ENCODE measurements around the gene KRTAP2-4. TPM values are rescaled to one million over a fixed set of nuclear protein-coding genes. Genes with fewer than 3 reads are reported as not detected.

The KRTAP2-4 gene
- total and polyA plus RNA-seq, 2 donors (not counting 3 experiments of a cell fraction or from before 2014, with no cell fraction given): not detected

DNA sequence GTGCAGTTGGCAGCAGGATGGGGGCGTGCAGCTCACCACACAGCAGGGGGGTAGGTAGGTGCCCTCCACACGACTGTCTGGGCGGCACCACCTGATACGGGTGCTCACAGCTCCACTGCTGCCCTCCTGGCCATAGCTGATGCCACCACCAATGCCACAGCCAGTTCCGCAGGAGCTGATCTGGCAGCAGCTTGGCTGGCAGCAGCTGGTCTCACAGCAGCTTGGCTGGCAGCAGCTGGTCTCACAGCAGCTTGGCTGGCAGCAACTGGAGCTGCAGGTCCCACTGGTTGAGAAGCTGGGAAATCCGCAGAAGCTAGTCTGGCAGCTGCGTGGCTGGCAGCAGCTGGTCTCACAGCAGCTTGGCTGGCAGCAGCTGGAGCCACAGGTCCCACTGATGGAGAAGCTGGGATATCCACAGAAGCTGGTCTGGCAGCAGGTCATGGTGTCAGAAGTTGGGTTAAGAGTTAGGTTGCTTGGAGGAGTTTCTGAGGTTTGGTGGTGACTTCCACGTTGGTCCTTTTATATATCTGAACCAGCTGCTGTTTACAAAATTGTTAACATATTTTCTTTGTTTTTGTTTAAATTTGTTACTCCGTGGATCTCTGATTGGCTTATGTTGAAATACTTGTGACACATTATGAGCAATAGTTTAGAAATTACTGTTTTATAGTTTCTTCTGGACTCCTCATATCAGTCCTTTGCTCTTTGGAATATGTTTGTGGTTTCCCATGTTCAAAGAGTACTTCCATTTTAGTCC, 38.8 kb downstream of the KRTAP2-4 start, which contains the start of gene KRTAP1-5:
KRTAP1-5 (minus strand) TSS at position 494 of the 757 bp plus-strand sequence; CDS start at position 441, 53 bp downstream.
- dilution Hi-C loops (cut with MboI; ENCODE audit: extremely low pct_ligation_motif_present, low sequenced_read_pairs): no loop called here
- Histone ChIP-seq H3K27me3 (ENCODE audit: control insufficient read depth in 2 of 2, insufficient read depth in 2 of 2, low read length in 2 of 2) (peaks cover 2 to 4% of the 10 kb centered on the region in 2 experiments), H3K4me2 (ENCODE audit: insufficient read depth, low read length) (no peak within 1 kb of the TSS), H3K79me2 (ENCODE audit: control insufficient read depth, insufficient read depth, low read length) (no peaks in the 10 kb centered on the region), H3K4me3 (replicated peaks in 1 of 3; ENCODE audit: insufficient read depth in 1 of 3, low read depth in 1 of 3, low read length in 3 of 3) (no peak within 1 kb of the TSS), H2AFZ (ENCODE audit: low read depth, low read length) (no peak within 1 kb of the TSS), H3K36me3 (ENCODE audit: control insufficient read depth in 2 of 2, extremely low read depth in 1 of 2, insufficient read depth in 2 of 2, low read length in 2 of 2) (no peaks in the 10 kb centered on the region), H3K27ac (ENCODE audit: insufficient read depth, low read depth, low read length) (no peak within 1 kb of the TSS), H4K20me1 (replicated peaks; ENCODE audit: control insufficient read depth, extremely low read depth, insufficient read depth, low read length) (no peaks in the 10 kb centered on the region), H3K9me3 (replicated peaks; ENCODE audit: control insufficient read depth, insufficient read depth, low read length) (no peaks in the 10 kb centered on the region), H3K4me1 (ENCODE audit: control insufficient read depth, extremely low read depth, insufficient read depth, low read length) (no peaks in the 10 kb centered on the region), H3K9ac (replicated peaks; ENCODE audit: extremely low read depth, insufficient read depth, low read length) (no peak within 1 kb of the TSS), H3K9me1 (replicated peaks; ENCODE audit: control insufficient read depth, extremely low read depth, insufficient read depth, low read length) (no peaks in the 10 kb centered on the region)
- ChIA-PET POLR2A (no interaction called here), CTCF (no interaction called here)
- TF ChIP-seq FOS (IDR thresholded peaks at IDR 0.05; ENCODE audit: borderline replicate concordance, insufficient read depth, low read length): no peak
- no peak for TF ChIP-seq GATA2 (IDR thresholded peaks at IDR 0.05; ENCODE audit: insufficient read depth, insufficient read length, low read depth, low read length)
- TF ChIP-seq, protein P1, sequence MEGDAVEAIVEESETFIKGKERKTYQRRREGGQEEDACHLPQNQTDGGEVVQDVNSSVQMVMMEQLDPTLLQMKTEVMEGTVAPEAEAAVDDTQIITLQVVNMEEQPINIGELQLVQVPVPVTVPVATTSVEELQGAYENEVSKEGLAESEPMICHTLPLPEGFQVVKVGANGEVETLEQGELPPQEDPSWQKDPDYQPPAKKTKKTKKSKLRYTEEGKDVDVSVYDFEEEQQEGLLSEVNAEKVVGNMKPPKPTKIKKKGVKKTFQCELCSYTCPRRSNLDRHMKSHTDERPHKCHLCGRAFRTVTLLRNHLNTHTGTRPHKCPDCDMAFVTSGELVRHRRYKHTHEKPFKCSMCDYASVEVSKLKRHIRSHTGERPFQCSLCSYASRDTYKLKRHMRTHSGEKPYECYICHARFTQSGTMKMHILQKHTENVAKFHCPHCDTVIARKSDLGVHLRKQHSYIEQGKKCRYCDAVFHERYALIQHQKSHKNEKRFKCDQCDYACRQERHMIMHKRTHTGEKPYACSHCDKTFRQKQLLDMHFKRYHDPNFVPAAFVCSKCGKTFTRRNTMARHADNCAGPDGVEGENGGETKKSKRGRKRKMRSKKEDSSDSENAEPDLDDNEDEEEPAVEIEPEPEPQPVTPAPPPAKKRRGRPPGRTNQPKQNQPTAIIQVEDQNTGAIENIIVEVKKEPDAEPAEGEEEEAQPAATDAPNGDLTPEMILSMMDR (IDR thresholded peaks at IDR 0.05; ENCODE audit: extremely low read depth in 1 of 2, insufficient read depth in 1 of 2, low read depth in 1 of 2, low read length in 2 of 2): no peak
- no peak for TF ChIP-seq MYC (IDR thresholded peaks at IDR 0.05; ENCODE audit: low read depth, low read length)
- no peak for TF ChIP-seq POLR2AphosphoS5 (IDR thresholded peaks at IDR 0.05; ENCODE audit: insufficient read depth, low read depth, low read length)
- TF ChIP-seq JUN (IDR thresholded peaks at IDR 0.05; ENCODE audit: borderline replicate concordance, insufficient read depth, insufficient read length, low read depth): no peak
- TF ChIP-seq, protein P2, sequence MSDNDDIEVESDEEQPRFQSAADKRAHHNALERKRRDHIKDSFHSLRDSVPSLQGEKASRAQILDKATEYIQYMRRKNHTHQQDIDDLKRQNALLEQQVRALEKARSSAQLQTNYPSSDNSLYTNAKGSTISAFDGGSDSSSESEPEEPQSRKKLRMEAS (IDR thresholded peaks at IDR 0.05; ENCODE audit: insufficient read depth, insufficient read length): no peak
- TF ChIP-seq EZH2 (IDR thresholded peaks at IDR 0.05; ENCODE audit: borderline replicate concordance, low read depth, low read length, severe bottlenecking): no peak
- TF ChIP-seq POLR2A (IDR thresholded peaks at IDR 0.05; ENCODE audit: low read depth, low read length): no peak
- FAIRE-seq (no peak), DNase-seq (ENCODE audit: low read depth, low spot score) (no peak)
- no TSS peak for BruUV-seq (replicated peaks)
- intact Hi-C loops (cut with micrococcal nuclease): loop anchor here (10.0 kb wide), 1 partner anchor 752 kb away; no protein-coding TSS in a partner anchor
